GM23338 (cell line): ENCODE data around the gene AGAP1. TPM values are rescaled to one million over a fixed set of nuclear protein-coding genes. Genes with fewer than 3 reads are reported as not detected.

Experiments used
- ATAC-seq: fragments of 200-7000 bp; cut with Tn5 transposase; 3 replicates; pipeline ENCODE4 v1.9.1; 2020
- DNase-seq: peaks from one replicate; pipeline ENCODE4 v3.0.0-alpha.2; 2015; ENCODE audit warnings: low spot score
- H2AFZ ChIP-seq: fragments of 200-600 bp; sonication (generic); 2 replicates; pipeline ENCODE4 v1.8.0; 2016; ENCODE audit warnings: antibody characterized with exemption, mild to moderate bottlenecking, moderate library complexity
- H3F3A ChIP-seq: fragments of 200-600 bp; sonication (generic); replicated peaks from 2 replicates; pipeline ENCODE4 v1.8.0; 2017; ENCODE audit warnings: antibody characterized with exemption, mixed run types, low read depth
- H3K27ac ChIP-seq: fragments of 200-600 bp; sonication (generic); 2 replicates; pipeline ENCODE4 v1.6.1; 2016; ENCODE audit warnings: low read depth
- H3K27me3 ChIP-seq: fragments of 200-600 bp; sonication (generic); 2 replicates; pipeline ENCODE4 v1.8.0; 2016; ENCODE audit warnings: mild to moderate bottlenecking, mixed run types, moderate library complexity; ENCODE audit not compliant: insufficient read depth
- H3K36me3 ChIP-seq: fragments of 200-600 bp; sonication (generic); 2 replicates; pipeline ENCODE4 v1.8.0; 2016; ENCODE audit warnings: mild to moderate bottlenecking; ENCODE audit not compliant: insufficient read depth
- H3K4me1 ChIP-seq: fragments of 200-600 bp; sonication (generic); 2 replicates; pipeline ENCODE4 v1.8.0; 2016; ENCODE audit warnings: mild to moderate bottlenecking, moderate library complexity; ENCODE audit not compliant: insufficient read depth
- H3K4me2 ChIP-seq: fragments of 200-600 bp; sonication (generic); 2 replicates; pipeline ENCODE4 v1.7.1; 2017; ENCODE audit warnings: mixed run types
- H3K4me3 ChIP-seq: fragments of 200-600 bp; sonication (generic); 2 replicates; pipeline ENCODE4 v1.6.1; 2016; ENCODE audit warnings: mixed run types
- H3K79me2 ChIP-seq: fragments of 200-600 bp; sonication (generic); replicated peaks from 2 replicates; pipeline ENCODE4 v1.8.0; 2017; ENCODE audit warnings: mild to moderate bottlenecking; ENCODE audit not compliant: insufficient read depth
- H3K9me2 ChIP-seq: fragments of 200-600 bp; sonication (generic); 2 replicates; pipeline ENCODE4 v1.8.0; 2017; ENCODE audit not compliant: insufficient read depth
- H4K20me1 ChIP-seq: fragments of 200-600 bp; sonication (generic); replicated peaks from 2 replicates; pipeline ENCODE4 v1.8.0; 2017; ENCODE audit warnings: mild to moderate bottlenecking; ENCODE audit not compliant: insufficient read depth
- H3K27ac Mint-ChIP-seq: 2 replicates; pipeline ENCODE4 v1.8.0; 2020; ENCODE audit warnings: inconsistent platforms, mild to moderate bottlenecking, moderate library complexity, mixed read lengths
- H3K27me3 Mint-ChIP-seq: 3 replicates; pipeline ENCODE4 v1.8.0; 2022; ENCODE audit warnings: low read depth, mild to moderate bottlenecking, moderate library complexity, mixed read lengths, inconsistent platforms; ENCODE audit not compliant: insufficient read depth, poor library complexity
- H3K36me3 Mint-ChIP-seq: 3 replicates; pipeline ENCODE4 v1.8.0; 2021; ENCODE audit warnings: low read depth, mild to moderate bottlenecking, inconsistent platforms, moderate library complexity, mixed read lengths
- H3K4me1 Mint-ChIP-seq: 3 replicates; pipeline ENCODE4 v1.8.0; 2020; ENCODE audit warnings: mild to moderate bottlenecking, inconsistent platforms, mixed read lengths
- H3K4me3 Mint-ChIP-seq: 3 replicates; pipeline ENCODE4 v1.8.0; 2021; ENCODE audit warnings: moderate library complexity, mild to moderate bottlenecking, inconsistent platforms, mixed read lengths
- H3K9me3 Mint-ChIP-seq: 3 replicates; pipeline ENCODE4 v1.8.0; 2020; ENCODE audit warnings: moderate library complexity, mild to moderate bottlenecking, inconsistent platforms, mixed read lengths
- CREB1 ChIP-seq: fragments of 250-450 bp; sonication (Bioruptor Pico); IDR thresholded peaks from 2 replicates; pipeline ENCODE4 v1.5.0; 2020; ENCODE audit warnings: low read depth, mild to moderate bottlenecking, moderate library complexity
- EZH2 ChIP-seq: fragments of 200-600 bp; sonication (generic); IDR thresholded peaks from one replicate; pipeline ENCODE4 v1.8.0; 2017; ENCODE audit warnings: antibody characterized with exemption, mild to moderate bottlenecking, low read depth; ENCODE audit not compliant: unreplicated experiment
- EZH2phosphoT487 ChIP-seq: fragments of 200-600 bp; sonication (generic); IDR thresholded peaks from one replicate; pipeline ENCODE4 v1.8.1; 2018; ENCODE audit warnings: antibody characterized with exemption; ENCODE audit not compliant: unreplicated experiment
- JUNB ChIP-seq: IDR thresholded peaks from one replicate; pipeline ENCODE4 v1.6.1; 2016; ENCODE audit warnings: antibody characterized with exemption; ENCODE audit not compliant: unreplicated experiment
- NANOG ChIP-seq: IDR thresholded peaks from 2 replicates; pipeline ENCODE4 v1.6.1; 2016; ENCODE audit warnings: antibody characterized with exemption, borderline replicate concordance
- POLR2AphosphoS5 ChIP-seq: IDR thresholded peaks from 2 replicates; pipeline ENCODE4 v1.6.1; 2016; ENCODE audit warnings: antibody characterized with exemption, low read depth
- STAT1 ChIP-seq: IDR thresholded peaks from one replicate; pipeline ENCODE4 v1.6.1; 2016; ENCODE audit warnings: antibody characterized with exemption; ENCODE audit not compliant: unreplicated experiment
- ZNF114 ChIP-seq: fragments of 250-450 bp; sonication (Bioruptor Pico); IDR thresholded peaks from 2 replicates; pipeline ENCODE4 v1.5.0; 2020; ENCODE audit warnings: mild to moderate bottlenecking, moderate library complexity
- ZNF331 ChIP-seq: fragments of 250-450 bp; sonication (Bioruptor Pico); IDR thresholded peaks from 2 replicates; pipeline ENCODE4 v1.5.0; 2020; ENCODE audit warnings: low read depth, mild to moderate bottlenecking, moderate library complexity
- polyA plus RNA-seq: library from polyadenylated mRNA; unstranded; fragments of >200 nt; fragmentation: Nextera tagmentation; extraction: Ambion mirVana; gene quantifications from 2 replicates; pipeline ENCODE4 v1.2.1, GENCODE V29; 2016
- total RNA-seq: library from RNA; depleted of rRNA; stranded (reverse); fragments of >200 nt; shearing (Covaris generic); gene quantifications from 2 replicates; pipeline ENCODE4 v1.2.3, GENCODE V29; 2014
- TF ChIP-seq, protein P1 (sequence below): IDR thresholded peaks from 2 replicates; pipeline ENCODE4 v1.6.1; 2016; ENCODE audit warnings: antibody characterized with exemption
- TF ChIP-seq, protein P2 (sequence below): fragments of 250-450 bp; sonication (Bioruptor Pico); IDR thresholded peaks from 2 replicates; pipeline ENCODE4 v1.5.0; 2020; ENCODE audit warnings: mild to moderate bottlenecking, moderate library complexity
- TF ChIP-seq, protein P3 (sequence below): IDR thresholded peaks from one replicate; pipeline ENCODE4 v1.6.1; 2018; ENCODE audit warnings: antibody characterized with exemption; ENCODE audit not compliant: unreplicated experiment
- TF ChIP-seq, protein P4 (sequence below), 2 experiments: fragments of 200-600 bp in 1 of 2; sonication (generic) in 1 of 2; conservative IDR thresholded peaks; 2 replicates each; pipeline versions ENCODE4 v1.5.1 to v1.6.1; 2016 to 2017; ENCODE audit warnings: antibody characterized with exemption in 2 of 2, low read depth in 2 of 2, mild to moderate bottlenecking in 2 of 2, moderate library complexity in 1 of 2

Gene AGAP1
- total and polyA plus RNA-seq, 2 experiments from 2014 or later = 13.3 to 27.9 TPM

DNA sequence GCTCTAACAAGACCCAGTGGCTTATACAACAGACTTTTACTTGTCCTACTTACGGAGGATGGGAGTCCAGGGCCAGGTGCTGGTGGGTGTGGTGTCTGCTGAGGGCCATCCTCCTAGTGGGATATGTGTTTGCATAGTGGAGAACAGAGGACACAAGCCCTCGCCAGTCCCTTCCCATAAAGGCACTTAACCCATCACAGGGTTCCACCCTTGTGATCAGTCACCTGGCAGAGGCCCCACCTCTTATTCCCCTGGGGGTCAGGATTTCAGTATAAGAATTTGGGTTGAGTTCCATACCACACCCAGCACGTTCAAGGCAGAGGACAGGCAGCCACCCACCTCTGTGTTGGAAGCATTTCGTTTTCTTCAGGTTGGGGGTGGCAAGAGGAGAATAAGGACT lies 259.0 kb downstream of the AGAP1 start:
- ATAC-seq (no peak), DNase-seq (no peak)
- no peak overlapping the region for H3K4me3 Mint-ChIP-seq
- H3K36me3 ChIP-seq = no peaks in the 10 kb centered on the region
- peaks cover 7% of the 10 kb centered on the region for H3K27me3 Mint-ChIP-seq
- H3K79me2 ChIP-seq = no peaks in the 10 kb centered on the region
- H3K4me1 Mint-ChIP-seq = peaks cover 41% of the 10 kb centered on the region
- no peak overlapping the region for H3K27ac Mint-ChIP-seq
- no peak overlapping the region for H3K4me2 ChIP-seq
- H3K36me3 Mint-ChIP-seq = peaks cover 16% of the 10 kb centered on the region
- no peaks in the 10 kb centered on the region for H3K27me3 ChIP-seq
- TF ChIP-seq EZH2phosphoT487 = no peak
- TF ChIP-seq NANOG = no peak
- no peak for TF ChIP-seq STAT1
- no peak for TF ChIP-seq ZNF331
- no peak for TF ChIP-seq CREB1 (CRISPR knock-in tag)
- TF ChIP-seq, protein P1, sequence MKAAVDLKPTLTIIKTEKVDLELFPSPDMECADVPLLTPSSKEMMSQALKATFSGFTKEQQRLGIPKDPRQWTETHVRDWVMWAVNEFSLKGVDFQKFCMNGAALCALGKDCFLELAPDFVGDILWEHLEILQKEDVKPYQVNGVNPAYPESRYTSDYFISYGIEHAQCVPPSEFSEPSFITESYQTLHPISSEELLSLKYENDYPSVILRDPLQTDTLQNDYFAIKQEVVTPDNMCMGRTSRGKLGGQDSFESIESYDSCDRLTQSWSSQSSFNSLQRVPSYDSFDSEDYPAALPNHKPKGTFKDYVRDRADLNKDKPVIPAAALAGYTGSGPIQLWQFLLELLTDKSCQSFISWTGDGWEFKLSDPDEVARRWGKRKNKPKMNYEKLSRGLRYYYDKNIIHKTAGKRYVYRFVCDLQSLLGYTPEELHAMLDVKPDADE = no peak
- no peak for TF ChIP-seq EZH2
- TF ChIP-seq JUNB = no peak
- no peak for TF ChIP-seq POLR2AphosphoS5
- TF ChIP-seq, protein P2, sequence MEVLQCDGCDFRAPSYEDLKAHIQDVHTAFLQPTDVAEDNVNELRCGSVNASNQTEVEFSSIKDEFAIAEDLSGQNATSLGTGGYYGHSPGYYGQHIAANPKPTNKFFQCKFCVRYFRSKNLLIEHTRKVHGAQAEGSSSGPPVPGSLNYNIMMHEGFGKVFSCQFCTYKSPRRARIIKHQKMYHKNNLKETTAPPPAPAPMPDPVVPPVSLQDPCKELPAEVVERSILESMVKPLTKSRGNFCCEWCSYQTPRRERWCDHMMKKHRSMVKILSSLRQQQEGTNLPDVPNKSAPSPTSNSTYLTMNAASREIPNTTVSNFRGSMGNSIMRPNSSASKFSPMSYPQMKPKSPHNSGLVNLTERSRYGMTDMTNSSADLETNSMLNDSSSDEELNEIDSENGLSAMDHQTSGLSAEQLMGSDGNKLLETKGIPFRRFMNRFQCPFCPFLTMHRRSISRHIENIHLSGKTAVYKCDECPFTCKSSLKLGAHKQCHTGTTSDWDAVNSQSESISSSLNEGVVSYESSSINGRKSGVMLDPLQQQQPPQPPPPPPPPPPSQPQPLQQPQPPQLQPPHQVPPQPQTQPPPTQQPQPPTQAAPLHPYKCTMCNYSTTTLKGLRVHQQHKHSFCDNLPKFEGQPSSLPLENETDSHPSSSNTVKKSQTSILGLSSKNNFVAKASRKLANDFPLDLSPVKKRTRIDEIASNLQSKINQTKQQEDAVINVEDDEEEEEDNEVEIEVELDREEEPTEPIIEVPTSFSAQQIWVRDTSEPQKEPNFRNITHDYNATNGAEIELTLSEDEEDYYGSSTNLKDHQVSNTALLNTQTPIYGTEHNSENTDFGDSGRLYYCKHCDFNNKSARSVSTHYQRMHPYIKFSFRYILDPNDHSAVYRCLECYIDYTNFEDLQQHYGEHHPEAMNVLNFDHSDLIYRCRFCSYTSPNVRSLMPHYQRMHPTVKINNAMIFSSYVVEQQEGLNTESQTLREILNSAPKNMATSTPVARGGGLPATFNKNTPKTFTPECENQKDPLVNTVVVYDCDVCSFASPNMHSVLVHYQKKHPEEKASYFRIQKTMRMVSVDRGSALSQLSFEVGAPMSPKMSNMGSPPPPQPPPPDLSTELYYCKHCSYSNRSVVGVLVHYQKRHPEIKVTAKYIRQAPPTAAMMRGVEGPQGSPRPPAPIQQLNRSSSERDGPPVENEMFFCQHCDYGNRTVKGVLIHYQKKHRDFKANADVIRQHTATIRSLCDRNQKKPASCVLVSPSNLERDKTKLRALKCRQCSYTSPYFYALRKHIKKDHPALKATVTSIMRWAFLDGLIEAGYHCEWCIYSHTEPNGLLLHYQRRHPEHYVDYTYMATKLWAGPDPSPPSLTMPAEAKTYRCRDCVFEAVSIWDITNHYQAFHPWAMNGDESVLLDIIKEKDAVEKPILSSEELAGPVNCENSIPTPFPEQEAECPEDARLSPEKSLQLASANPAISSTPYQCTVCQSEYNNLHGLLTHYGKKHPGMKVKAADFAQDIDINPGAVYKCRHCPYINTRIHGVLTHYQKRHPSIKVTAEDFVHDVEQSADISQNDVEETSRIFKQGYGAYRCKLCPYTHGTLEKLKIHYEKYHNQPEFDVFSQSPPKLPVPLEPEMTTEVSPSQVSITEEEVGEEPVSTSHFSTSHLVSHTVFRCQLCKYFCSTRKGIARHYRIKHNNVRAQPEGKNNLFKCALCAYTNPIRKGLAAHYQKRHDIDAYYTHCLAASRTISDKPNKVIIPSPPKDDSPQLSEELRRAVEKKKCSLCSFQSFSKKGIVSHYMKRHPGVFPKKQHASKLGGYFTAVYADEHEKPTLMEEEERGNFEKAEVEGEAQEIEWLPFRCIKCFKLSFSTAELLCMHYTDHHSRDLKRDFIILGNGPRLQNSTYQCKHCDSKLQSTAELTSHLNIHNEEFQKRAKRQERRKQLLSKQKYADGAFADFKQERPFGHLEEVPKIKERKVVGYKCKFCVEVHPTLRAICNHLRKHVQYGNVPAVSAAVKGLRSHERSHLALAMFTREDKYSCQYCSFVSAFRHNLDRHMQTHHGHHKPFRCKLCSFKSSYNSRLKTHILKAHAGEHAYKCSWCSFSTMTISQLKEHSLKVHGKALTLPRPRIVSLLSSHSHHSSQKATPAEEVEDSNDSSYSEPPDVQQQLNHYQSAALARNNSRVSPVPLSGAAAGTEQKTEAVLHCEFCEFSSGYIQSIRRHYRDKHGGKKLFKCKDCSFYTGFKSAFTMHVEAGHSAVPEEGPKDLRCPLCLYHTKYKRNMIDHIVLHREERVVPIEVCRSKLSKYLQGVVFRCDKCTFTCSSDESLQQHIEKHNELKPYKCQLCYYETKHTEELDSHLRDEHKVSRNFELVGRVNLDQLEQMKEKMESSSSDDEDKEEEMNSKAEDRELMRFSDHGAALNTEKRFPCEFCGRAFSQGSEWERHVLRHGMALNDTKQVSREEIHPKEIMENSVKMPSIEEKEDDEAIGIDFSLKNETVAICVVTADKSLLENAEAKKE = no peak
- TF ChIP-seq, protein P3, sequence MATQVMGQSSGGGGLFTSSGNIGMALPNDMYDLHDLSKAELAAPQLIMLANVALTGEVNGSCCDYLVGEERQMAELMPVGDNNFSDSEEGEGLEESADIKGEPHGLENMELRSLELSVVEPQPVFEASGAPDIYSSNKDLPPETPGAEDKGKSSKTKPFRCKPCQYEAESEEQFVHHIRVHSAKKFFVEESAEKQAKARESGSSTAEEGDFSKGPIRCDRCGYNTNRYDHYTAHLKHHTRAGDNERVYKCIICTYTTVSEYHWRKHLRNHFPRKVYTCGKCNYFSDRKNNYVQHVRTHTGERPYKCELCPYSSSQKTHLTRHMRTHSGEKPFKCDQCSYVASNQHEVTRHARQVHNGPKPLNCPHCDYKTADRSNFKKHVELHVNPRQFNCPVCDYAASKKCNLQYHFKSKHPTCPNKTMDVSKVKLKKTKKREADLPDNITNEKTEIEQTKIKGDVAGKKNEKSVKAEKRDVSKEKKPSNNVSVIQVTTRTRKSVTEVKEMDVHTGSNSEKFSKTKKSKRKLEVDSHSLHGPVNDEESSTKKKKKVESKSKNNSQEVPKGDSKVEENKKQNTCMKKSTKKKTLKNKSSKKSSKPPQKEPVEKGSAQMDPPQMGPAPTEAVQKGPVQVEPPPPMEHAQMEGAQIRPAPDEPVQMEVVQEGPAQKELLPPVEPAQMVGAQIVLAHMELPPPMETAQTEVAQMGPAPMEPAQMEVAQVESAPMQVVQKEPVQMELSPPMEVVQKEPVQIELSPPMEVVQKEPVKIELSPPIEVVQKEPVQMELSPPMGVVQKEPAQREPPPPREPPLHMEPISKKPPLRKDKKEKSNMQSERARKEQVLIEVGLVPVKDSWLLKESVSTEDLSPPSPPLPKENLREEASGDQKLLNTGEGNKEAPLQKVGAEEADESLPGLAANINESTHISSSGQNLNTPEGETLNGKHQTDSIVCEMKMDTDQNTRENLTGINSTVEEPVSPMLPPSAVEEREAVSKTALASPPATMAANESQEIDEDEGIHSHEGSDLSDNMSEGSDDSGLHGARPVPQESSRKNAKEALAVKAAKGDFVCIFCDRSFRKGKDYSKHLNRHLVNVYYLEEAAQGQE = no peak
- TF ChIP-seq ZNF114 (CRISPR knock-in tag) = no peak
- TF ChIP-seq, protein P4, sequence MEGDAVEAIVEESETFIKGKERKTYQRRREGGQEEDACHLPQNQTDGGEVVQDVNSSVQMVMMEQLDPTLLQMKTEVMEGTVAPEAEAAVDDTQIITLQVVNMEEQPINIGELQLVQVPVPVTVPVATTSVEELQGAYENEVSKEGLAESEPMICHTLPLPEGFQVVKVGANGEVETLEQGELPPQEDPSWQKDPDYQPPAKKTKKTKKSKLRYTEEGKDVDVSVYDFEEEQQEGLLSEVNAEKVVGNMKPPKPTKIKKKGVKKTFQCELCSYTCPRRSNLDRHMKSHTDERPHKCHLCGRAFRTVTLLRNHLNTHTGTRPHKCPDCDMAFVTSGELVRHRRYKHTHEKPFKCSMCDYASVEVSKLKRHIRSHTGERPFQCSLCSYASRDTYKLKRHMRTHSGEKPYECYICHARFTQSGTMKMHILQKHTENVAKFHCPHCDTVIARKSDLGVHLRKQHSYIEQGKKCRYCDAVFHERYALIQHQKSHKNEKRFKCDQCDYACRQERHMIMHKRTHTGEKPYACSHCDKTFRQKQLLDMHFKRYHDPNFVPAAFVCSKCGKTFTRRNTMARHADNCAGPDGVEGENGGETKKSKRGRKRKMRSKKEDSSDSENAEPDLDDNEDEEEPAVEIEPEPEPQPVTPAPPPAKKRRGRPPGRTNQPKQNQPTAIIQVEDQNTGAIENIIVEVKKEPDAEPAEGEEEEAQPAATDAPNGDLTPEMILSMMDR (conservative IDR thresholded peaks at IDR 0.05; ENCODE audit: low read depth in 2 of 2) = no peak
- H3K4me1 ChIP-seq = peaks cover 19% of the 10 kb centered on the region
- H3K4me3 ChIP-seq = no peak overlapping the region
- H3K9me3 Mint-ChIP-seq = no peaks in the 10 kb centered on the region
- H4K20me1 ChIP-seq = peaks cover 14% of the 10 kb centered on the region; the same call in 1 of the 2 replicates
- H3K9me2 ChIP-seq = no peaks in the 10 kb centered on the region
- no peak overlapping the region for H2AFZ ChIP-seq
- no peaks in the 10 kb centered on the region; the same call in 1 of the 2 replicates for H3F3A ChIP-seq
- no peak overlapping the region for H3K27ac ChIP-seq
